Fibroblast of skin of scalp (primary cell): ENCODE measurements around the gene NAA38.

Source experiments
- DNase-seq: peaks from one replicate; pipeline ENCODE4 v3.0.0-alpha.2; 2013

NAA38 gene

GRCh38 chr17:7852919-7853690 is 4.3 kb downstream of the NAA38 start:
- DNase-seq, result no peak

- DNase-seq, result no peak
These were observed 5.1 kb downstream of the NAA38 start for GRCh38 chr17:7852262-7852670.

GRCh38 chr17:7851438-7852261 is 5.7 kb downstream of the NAA38 start:
- DNase-seq, result peak; percentile 81

- no peak for DNase-seq
These were observed 6.5 kb downstream of the NAA38 start for GRCh38 chr17:7850701-7851437.

GRCh38 chr17:7849751-7850504 is 7.4 kb downstream of the NAA38 start:
- DNase-seq, result no peak

GRCh38 chr17:7849130-7849750 is 8.1 kb downstream of the NAA38 start:
- no peak for DNase-seq

GRCh38 chr17:7848739-7849129 is 8.6 kb downstream of the NAA38 start:
- no peak for DNase-seq

GRCh38 chr17:7848131-7848579 is 9.2 kb downstream of the NAA38 start:
- no peak for DNase-seq

- DNase-seq, result no peak
These were observed 10.3 kb downstream of the NAA38 start for GRCh38 chr17:7846765-7847661.

GRCh38 chr17:7846063-7846735 is 11.2 kb downstream of the NAA38 start:
- no peak for DNase-seq

GRCh38 chr17:7845359-7846062 is 11.8 kb downstream of the NAA38 start:
- no peak for DNase-seq

- peak; percentile 93 for DNase-seq
These were observed 12.8 kb downstream of the NAA38 start for GRCh38 chr17:7844292-7845154.

GRCh38 chr17:7843536-7844291 is 13.6 kb downstream of the NAA38 start:
- DNase-seq, result peak; percentile 84

- DNase-seq, result no peak
These were observed 14.2 kb downstream of the NAA38 start for GRCh38 chr17:7843257-7843535.

GRCh38 chr17:7842380-7843256 is 14.7 kb downstream of the NAA38 start:
- DNase-seq, result peak; percentile 95

- peak; percentile 93 for DNase-seq
These were observed 15.4 kb downstream of the NAA38 start for GRCh38 chr17:7841915-7842379.
